ENCODE results near the gene TRAPPC10.
A peak's percentile ranks its signal among the peaks of the same experiment; 100 is the strongest.

TRAPPC10 gene

DNA sequence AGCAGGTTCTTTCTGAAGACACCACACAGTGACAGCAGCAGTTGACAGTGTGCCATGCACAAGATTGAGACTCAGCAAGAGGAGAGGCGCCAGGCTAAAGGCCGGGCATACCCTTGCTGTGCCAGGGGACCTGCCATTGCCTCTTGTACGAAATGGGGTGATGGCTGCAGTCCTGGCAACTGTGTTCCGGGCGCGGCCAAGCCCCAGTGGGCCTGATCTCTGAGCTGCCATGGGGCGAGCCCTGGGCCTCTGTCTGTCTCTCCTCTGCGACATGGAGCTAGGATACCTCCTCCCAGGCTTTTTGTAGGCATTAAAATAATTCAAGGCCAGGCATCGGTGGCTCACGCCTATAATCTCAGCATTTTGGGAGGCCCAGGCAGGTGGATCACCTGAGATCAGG lies 9.6 kb upstream of the TRAPPC10 start:
- H3K27ac ChIP-seq, result no peak overlapping the region
- DNase-seq (ENCODE audit: low read depth, low spot score), result no peak

- DNase-seq (ENCODE audit: low read depth, low spot score), result no peak
- no peak overlapping the region for H3K27ac ChIP-seq
Observed at GRCh38 chr21:44003307-44003966, 8.7 kb upstream of the TRAPPC10 start.

DNA sequence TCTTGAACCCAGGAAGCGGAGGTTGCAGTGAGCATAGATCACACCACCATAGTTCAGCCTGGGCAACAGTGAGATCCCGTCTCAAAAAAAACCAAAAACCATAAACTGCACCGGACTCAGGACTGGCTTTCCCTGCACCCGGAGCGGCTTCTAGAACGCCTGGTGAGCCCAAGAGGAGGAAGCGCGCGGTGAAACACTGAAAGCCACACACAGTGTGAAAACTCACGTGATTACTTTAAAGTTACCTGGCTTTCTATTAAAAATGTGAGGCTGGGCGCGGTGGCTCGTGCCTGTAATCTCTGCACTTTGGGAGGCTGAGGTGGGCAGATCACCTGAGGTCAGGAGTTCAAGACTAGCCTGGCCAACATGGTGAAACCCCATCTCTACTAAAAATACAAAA lies 7.0 kb upstream of the TRAPPC10 start:
- H3K27ac ChIP-seq, result no peak overlapping the region
- DNase-seq (ENCODE audit: low read depth, low spot score), result no peak

GRCh38 chr21:44005593-44005992 lies 6.5 kb upstream of the TRAPPC10 start:
- DNase-seq (ENCODE audit: low read depth, low spot score), result no peak
- peak overlapping the region; percentile 85 for H3K27ac ChIP-seq

GRCh38 chr21:44006017-44006619 lies 6.0 kb upstream of the TRAPPC10 start:
- DNase-seq (ENCODE audit: low read depth, low spot score), result peak; percentile 33
- H3K27ac ChIP-seq, result peak overlapping the region; percentile 85

GRCh38 chr21:44006656-44007055 lies 5.5 kb upstream of the TRAPPC10 start:
- DNase-seq (ENCODE audit: low read depth, low spot score), result no peak
- peak overlapping the region; percentile 85 for H3K27ac ChIP-seq

DNA sequence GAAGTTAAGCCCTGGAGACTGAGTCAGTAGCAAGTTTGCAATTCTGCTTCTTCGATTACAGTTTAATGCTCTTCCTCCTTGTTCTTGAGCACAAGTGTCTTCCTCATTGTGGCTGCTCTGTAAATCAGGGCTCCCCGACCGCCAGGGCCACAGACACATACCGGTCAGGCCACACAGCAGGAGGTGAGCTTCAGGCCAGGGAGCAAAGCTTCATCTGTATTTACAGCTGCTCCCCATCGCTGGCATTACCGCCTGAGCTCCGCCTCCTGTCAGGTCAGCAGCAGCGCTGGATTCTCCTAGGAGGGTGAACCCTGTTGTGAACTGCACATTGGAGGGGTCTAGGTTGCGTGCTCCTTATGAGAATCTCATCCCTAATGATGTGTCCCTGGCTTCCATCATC lies 1.7 kb upstream of the TRAPPC10 start:
- no peak for DNase-seq (ENCODE audit: low read depth, low spot score)
- no peak overlapping the region for H3K27ac ChIP-seq

GRCh38 chr21:44011123-44011522 lies 986 bp upstream of the TRAPPC10 start:
- H3K27ac ChIP-seq, result peak overlapping the region; percentile 80
- no peak for DNase-seq (ENCODE audit: low read depth, low spot score)

GRCh38 chr21:44012474-44013379 lies 618 bp downstream of the TRAPPC10 start:
- DNase-seq (ENCODE audit: low read depth, low spot score), result no peak

DNA sequence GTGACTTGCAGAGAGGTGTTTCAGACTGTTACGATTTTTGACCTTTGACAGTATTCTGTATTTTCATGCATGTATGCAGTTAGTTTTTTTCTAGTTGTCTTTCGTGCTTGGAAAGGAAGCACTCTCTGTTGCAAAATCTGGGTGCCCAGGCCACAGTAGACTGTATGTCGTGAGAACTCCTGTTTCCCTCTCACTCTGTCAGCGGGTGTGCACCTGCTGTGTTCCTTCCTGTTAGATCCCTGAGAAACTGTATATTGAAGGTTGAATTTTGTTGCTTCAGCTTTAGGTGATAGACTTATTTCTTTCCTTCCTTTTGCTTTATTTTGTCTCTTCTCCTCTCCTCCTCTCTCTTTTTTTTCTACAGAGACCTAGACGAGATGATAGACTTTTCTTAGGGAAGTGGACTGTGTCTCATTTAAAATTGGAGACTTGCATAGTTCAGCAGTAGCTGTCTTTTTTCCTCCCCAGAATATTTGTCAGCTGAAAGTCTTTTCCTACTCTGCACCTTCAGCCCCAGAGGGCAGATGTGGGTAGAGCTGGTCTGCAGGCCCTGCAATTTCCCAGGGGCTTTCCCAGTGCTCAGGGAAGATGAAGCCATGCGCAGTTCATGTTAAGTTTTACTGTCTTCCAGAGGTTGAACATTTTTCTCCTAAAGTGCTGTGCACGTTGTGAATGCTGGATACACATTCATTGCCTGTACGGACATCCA lies 1.4 kb downstream of the TRAPPC10 start:
- DNase-seq (ENCODE audit: low read depth, low spot score), result no peak

More at GRCh38 chr21:44012474-44013379, 618 bp downstream of the TRAPPC10 start:
- peak overlapping the region; percentile 80 for H3K27ac ChIP-seq

DNA sequence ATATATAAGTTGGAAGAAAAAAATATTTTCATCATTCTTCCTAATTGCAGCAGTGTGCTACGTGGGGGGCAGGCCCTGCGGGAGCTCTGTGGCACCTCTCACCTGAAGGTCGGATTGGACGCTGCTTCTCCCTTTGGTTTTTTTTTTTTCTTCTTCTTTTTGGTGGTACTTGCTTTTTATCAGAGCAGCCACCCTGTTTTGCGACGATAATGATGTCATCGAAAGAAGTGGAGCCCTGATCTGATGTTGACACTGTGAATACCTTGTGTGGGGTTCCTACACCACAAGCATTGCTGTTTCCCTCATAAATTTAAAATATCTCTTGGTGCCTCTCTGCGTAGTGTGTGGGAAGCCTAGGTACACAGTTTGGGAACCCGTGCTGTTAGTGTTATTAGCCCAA lies 5.5 kb downstream of the TRAPPC10 start:
- DNase-seq (ENCODE audit: low read depth, low spot score), result no peak
- no peak overlapping the region for H3K27ac ChIP-seq

More for the DNA sequence above, 1.4 kb downstream of the TRAPPC10 start:
- H3K27ac ChIP-seq, result peak overlapping the region; percentile 80

DNA sequence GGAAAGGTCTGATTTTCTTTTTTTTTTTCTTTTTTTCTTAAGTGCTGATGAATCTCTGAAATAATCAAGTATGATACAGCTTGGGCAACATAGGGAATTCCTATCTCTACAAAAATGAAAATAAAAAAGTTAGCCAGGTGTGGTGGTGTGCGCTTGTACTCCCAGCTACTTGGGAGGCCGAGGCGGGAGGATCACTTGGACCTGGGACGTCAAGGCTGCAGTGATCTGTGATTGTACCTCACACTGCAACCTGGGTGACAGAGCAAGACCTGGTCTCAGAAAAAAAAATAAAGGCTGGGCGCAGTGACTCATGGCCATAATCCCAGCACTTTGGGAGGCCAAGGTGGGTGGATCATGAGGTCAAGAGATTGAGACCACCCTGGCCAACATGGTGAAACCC lies 6.0 kb downstream of the TRAPPC10 start:
- H3K27ac ChIP-seq, result no peak overlapping the region
- no peak for DNase-seq (ENCODE audit: low read depth, low spot score)

DNA sequence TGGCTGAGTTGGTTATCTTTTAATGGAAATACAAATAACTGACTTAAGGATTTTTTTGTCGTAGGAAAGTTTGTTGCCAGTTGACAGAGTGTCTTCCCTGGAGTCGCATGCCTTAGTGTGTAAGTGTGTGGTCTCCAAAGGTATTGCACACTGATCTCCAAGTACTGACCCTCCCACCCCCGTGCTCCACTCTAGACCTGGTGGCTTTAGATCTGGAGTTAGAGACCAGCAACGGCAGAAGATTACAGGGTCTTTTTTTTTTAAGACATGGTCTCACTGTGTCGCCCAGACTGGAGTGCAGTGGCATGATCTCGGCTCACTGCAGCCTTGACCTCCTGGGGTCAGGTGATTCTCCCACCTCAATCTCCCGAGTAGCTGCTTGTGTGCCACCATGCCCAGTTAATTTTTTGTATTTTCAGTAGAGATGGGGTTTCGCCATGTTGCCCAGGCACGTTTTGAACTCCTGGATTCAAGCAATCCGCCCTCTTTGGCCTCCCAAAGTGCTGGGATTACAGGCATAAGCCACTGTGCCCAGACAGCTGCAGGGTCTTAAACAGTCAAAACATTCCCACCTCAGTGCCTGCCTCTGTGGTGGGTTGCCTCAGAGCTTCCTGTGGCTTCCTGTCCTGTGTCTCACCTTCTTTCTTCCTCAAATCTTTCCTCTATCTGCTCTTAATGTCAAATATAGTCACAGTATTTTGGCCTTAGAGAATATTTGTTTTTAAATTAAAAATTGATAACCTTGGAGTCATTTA lies 6.9 kb downstream of the TRAPPC10 start:
- no peak overlapping the region for H3K27ac ChIP-seq
- DNase-seq (ENCODE audit: low read depth, low spot score), result no peak

DNA sequence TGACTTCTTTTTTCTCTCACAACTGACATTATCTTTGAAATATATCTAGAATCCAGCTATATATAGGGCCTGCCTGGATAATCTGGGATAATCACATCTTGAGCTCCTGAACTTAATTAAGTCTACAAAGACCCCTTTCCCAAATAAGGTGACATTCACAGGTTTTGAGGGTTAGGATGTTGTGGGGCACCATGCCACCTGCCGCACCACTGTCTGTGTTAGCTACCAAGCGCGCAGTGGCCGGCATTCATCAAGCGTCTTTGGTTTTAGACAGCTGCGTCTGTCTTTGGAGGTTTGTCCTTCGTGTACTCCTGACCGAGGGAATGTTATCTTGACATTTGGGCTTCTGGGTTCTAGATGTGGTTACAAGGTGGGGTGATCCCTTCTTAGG lies 7.5 kb downstream of the TRAPPC10 start:
- no peak overlapping the region for H3K27ac ChIP-seq

GRCh38 chr21:44020551-44020950 lies 8.4 kb downstream of the TRAPPC10 start:
- H3K27ac ChIP-seq, result no peak overlapping the region
- no peak for DNase-seq (ENCODE audit: low read depth, low spot score)

More for the DNA sequence above, 7.5 kb downstream of the TRAPPC10 start:
- DNase-seq (ENCODE audit: low read depth, low spot score), result no peak

GRCh38 chr21:44021064-44021463 lies 9.0 kb downstream of the TRAPPC10 start:
- H3K27ac ChIP-seq, result no peak overlapping the region
- no peak for DNase-seq (ENCODE audit: low read depth, low spot score)

- DNase-seq (ENCODE audit: low read depth, low spot score), result no peak
- no peak overlapping the region for H3K27ac ChIP-seq
Observed at GRCh38 chr21:44024257-44024656, 12.1 kb downstream of the TRAPPC10 start.

- H3K27ac ChIP-seq, result peak overlapping the region; percentile 46
- DNase-seq (ENCODE audit: low read depth, low spot score), result no peak
Observed at GRCh38 chr21:44024887-44025353, 12.8 kb downstream of the TRAPPC10 start.

DNA sequence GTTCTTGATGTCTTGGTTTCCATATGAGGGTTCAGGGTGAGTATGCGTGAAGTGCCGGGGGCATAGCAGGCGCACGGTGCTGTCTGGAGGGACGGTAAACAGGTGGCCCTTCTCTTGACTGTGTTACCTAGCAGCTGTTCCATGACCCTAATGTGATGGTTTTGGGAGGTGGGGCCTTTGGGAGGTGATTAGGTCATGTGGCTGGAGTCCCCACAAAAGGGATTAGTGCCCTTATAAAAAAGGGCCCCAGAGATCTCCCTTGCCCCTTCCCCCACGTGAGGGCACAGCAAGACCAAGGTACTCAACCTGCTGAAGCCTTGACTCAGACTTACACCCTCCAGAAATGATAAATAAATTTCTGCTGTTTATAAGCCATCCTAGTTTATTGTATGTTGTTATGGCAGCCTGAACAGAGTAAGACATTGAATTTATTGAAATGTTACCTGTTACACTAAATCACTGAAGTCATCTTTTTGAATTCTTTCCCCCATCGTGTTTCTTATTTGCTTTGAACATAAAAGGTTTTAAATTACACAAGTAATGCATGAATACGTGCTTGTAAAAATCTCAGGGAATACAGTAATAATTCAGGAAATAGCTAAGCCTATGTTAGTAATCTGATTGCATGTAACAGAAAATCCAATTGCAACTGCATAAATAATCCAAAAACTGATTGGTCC lies 15.6 kb downstream of the TRAPPC10 start:
- no peak overlapping the region for H3K27ac ChIP-seq
- no peak for DNase-seq (ENCODE audit: low read depth, low spot score)

Data from epithelial cell of prostate (primary cell).